D341Med (cell line): ENCODE measurements around the gene RNF181.
"Not testable (repeated sequence)": the region's sequence is repeated elsewhere in the genome, so short reads cannot be mapped to it uniquely, and the experiment has no call there.

Experiments used
- DNase-seq: peaks from one replicate; pipeline ENCODE4 v3.0.0; 2012; ENCODE audit warnings: low spot score

The RNF181 gene

GRCh38 chr2:85595301-85596025, at the start of gene RNF181:
Gene RNF181, plus strand, starts transcription at chr2:85595745. Its CDS starts 19 bp downstream, at chr2:85595764.
- peak; percentile 92 for DNase-seq

GRCh38 chr2:85545780-85546240, 49.7 kb upstream of the RNF181 start:
- no peak for DNase-seq

GRCh38 chr2:85547089-85547858, 48.3 kb upstream of the RNF181 start:
- DNase-seq, result no peak

- DNase-seq, result no peak
Observed at GRCh38 chr2:85547859-85548607, 47.5 kb upstream of the RNF181 start.

GRCh38 chr2:85548608-85548900, 47.0 kb upstream of the RNF181 start:
- no peak for DNase-seq

- no peak for DNase-seq
Observed at GRCh38 chr2:85549095-85549494, 46.5 kb upstream of the RNF181 start.

GRCh38 chr2:85549826-85550225, 45.7 kb upstream of the RNF181 start:
- no peak for DNase-seq

- no peak for DNase-seq
Observed at GRCh38 chr2:85550486-85550885, 45.1 kb upstream of the RNF181 start.

- peak; percentile 69 for DNase-seq
Observed at GRCh38 chr2:85551698-85552678, 43.6 kb upstream of the RNF181 start.

GRCh38 chr2:85553184-85553583, 42.4 kb upstream of the RNF181 start:
- DNase-seq, result no peak

- no peak for DNase-seq
Observed at GRCh38 chr2:85554980-85555612, 40.4 kb upstream of the RNF181 start.

- no peak for DNase-seq
Observed at GRCh38 chr2:85557130-85557529, 38.4 kb upstream of the RNF181 start.

- DNase-seq, result no peak
Observed at GRCh38 chr2:85558160-85558559, 37.4 kb upstream of the RNF181 start.

GRCh38 chr2:85560403-85560726, 35.2 kb upstream of the RNF181 start:
- not testable (repeated sequence) for DNase-seq

GRCh38 chr2:85560812-85561279, 34.7 kb upstream of the RNF181 start:
- DNase-seq, result no peak

- peak; percentile 95 for DNase-seq
Observed at GRCh38 chr2:85561280-85562212, 34.0 kb upstream of the RNF181 start, which contains the start of gene GGCX. Gene GGCX, minus strand, starts transcription at chr2:85561493. Its CDS starts 65 bp downstream, at chr2:85561428.

- no peak for DNase-seq
Observed at GRCh38 chr2:85564144-85564563, 31.4 kb upstream of the RNF181 start.

GRCh38 chr2:85566265-85566664, 29.3 kb upstream of the RNF181 start:
- no peak for DNase-seq

- DNase-seq, result no peak
Observed at GRCh38 chr2:85575739-85576138, 19.8 kb upstream of the RNF181 start.

GRCh38 chr2:85577063-85577385, 18.5 kb upstream of the RNF181 start:
- DNase-seq, result no peak
